HFF-Myc (cell line): ENCODE results near the gene SCAP.

Source experiments
- DNase-seq: peaks from one replicate; pipeline ENCODE4 v3.0.0-alpha.2; 2011; ENCODE audit warnings: low read depth; ENCODE audit errors: extremely low read depth
- H3K4me3 ChIP-seq: replicated peaks from 2 replicates; pipeline ENCODE4 v1.5.1; 2011; ENCODE audit warnings: low read depth, mild to moderate bottlenecking, control low read depth, low read length
- CTCF ChIP-seq: IDR thresholded peaks from 2 replicates; pipeline ENCODE4 v1.5.1; 2012; ENCODE audit warnings: mild to moderate bottlenecking, low read depth, low read length, control low read depth; ENCODE audit errors: missing control alignments

Gene SCAP

GRCh38 chr3:47412842-47413520, 62.8 kb downstream of the SCAP start:
- TF ChIP-seq CTCF, result no peak
- no peak for DNase-seq
- H3K4me3 ChIP-seq, result no peak overlapping the region

GRCh38 chr3:47412453-47412756, 63.3 kb downstream of the SCAP start:
- H3K4me3 ChIP-seq, result no peak overlapping the region
- no peak for DNase-seq
- no peak for TF ChIP-seq CTCF

- no peak overlapping the region for H3K4me3 ChIP-seq
- no peak for TF ChIP-seq CTCF
- no peak for DNase-seq
These were observed 63.9 kb downstream of the SCAP start for GRCh38 chr3:47411696-47412452.

- DNase-seq, result no peak
- TF ChIP-seq CTCF, result no peak
- H3K4me3 ChIP-seq, result no peak overlapping the region
These were observed 64.7 kb downstream of the SCAP start for GRCh38 chr3:47410801-47411646.

GRCh38 chr3:47410417-47410720, 65.4 kb downstream of the SCAP start:
- no peak for TF ChIP-seq CTCF
- no peak overlapping the region for H3K4me3 ChIP-seq
- no peak for DNase-seq

- H3K4me3 ChIP-seq, result no peak overlapping the region
- no peak for TF ChIP-seq CTCF
- no peak for DNase-seq
These were observed 65.9 kb downstream of the SCAP start for GRCh38 chr3:47409688-47410416.
